ENCODE measurements around the gene STXBP5L. TPM values are rescaled to one million over a fixed set of nuclear protein-coding genes. Genes with fewer than 3 reads are reported as not detected.

The STXBP5L gene
- total RNA-seq, 3 donors from 2014 or later, result 0.34 to 7.3 (median 0.61) TPM

DNA sequence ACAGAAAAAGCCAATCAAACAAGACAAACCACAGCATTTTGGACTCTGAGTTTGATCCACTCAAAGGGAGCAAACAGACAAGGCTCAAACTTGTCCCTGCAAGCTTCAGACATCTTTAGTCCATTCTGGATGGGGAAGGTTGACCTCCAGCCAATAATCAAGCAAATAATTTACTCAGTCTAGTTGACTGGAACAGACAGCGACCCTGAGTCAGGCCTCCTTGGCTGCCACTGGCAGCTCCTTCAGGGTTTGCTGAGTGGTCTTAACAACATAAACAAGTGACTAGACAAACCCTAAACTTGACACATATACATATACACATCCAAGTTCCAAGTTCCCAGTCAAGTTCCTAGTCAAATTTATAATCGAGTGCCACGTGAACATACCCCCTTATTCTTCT lies 323.9 kb downstream of the STXBP5L start:
- TF ChIP-seq, protein P1, sequence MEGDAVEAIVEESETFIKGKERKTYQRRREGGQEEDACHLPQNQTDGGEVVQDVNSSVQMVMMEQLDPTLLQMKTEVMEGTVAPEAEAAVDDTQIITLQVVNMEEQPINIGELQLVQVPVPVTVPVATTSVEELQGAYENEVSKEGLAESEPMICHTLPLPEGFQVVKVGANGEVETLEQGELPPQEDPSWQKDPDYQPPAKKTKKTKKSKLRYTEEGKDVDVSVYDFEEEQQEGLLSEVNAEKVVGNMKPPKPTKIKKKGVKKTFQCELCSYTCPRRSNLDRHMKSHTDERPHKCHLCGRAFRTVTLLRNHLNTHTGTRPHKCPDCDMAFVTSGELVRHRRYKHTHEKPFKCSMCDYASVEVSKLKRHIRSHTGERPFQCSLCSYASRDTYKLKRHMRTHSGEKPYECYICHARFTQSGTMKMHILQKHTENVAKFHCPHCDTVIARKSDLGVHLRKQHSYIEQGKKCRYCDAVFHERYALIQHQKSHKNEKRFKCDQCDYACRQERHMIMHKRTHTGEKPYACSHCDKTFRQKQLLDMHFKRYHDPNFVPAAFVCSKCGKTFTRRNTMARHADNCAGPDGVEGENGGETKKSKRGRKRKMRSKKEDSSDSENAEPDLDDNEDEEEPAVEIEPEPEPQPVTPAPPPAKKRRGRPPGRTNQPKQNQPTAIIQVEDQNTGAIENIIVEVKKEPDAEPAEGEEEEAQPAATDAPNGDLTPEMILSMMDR (IDR thresholded peaks at IDR 0.05), result no peak
- ATAC-seq (no peak), DNase-seq (no peak)
- Histone ChIP-seq H3K9me3 (no peaks in the 10 kb centered on the region), H3K36me3 (ENCODE audit: low read depth) (no peaks in the 10 kb centered on the region), H3K4me3 (no peak overlapping the region), H3K4me1 (ENCODE audit: low read depth) (no peaks in the 10 kb centered on the region)
- intact Hi-C loops (cut with DNase I, micrococcal nuclease), result no loop called here

DNA sequence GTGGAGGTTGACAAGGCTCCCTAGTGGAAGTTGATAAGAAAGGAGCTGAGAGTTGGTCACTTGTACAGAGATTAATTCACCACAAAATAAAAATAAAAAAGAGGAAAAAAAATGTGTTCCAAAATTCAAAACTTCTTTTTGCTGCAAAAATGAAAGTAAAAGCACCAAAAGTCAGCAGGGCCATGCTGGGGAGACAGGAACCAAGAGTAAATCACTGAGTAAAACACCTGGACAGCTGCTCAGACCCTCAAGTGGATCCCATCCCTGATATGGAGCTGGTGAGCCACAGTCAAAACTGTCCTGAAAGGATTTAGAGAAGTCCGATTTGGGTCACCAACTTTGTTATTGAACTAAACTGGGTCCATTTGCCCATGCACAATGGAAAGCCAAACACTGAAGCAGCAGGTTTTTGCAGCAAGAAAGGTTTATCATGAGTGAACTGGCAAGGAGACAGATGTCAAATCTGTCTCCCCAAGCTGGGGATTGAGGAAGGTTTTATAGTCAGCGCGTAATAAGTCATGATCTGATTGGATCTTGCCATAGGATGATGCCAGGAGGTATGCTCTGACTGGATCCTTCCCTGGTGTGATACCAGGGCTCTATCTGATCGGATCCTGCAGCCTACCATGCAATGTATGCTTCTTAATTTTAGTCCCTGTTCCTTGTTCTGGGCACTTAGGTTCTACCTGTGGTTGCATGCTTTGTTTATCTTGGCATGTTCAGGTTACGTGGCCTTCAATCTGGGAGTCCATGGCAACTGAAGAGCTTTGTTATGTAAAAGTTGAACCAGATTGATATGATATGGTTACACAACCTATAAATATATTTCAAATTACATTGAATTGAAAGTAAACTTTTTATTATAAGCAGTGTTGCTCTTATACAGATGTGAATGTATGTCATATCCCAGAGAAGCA lies 324.6 kb downstream of the STXBP5L start:
- DNase-seq, result no peak
- no peak overlapping the region for H3K4me3 ChIP-seq
- TF ChIP-seq, protein P1 (IDR thresholded peaks at IDR 0.05), result no peak
- no peak for ATAC-seq
- no peaks in the 10 kb centered on the region for H3K36me3 ChIP-seq (ENCODE audit: low read depth)
- no peaks in the 10 kb centered on the region for H3K9me3 ChIP-seq
- H3K4me1 ChIP-seq (ENCODE audit: low read depth), result no peaks in the 10 kb centered on the region
- intact Hi-C loops (cut with DNase I, micrococcal nuclease), result no loop called here

DNA sequence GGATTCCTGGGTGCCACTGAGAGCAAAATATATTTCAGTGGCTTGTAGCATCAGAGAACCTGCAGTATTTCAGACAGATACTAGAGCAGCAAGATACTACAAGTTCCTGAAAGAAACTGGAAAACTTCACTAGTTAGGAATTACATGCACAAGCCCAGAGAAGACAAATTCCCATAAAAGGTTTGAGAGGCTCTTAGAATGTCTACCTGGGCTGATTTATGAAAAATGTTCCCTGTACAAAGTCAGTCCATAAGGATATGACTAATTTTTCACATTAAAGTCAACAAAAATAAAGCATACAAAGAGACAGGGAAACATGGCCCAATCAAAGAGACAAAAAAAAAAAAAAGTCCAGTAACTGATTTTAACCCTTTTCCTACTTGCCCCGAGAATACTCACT lies 335.2 kb downstream of the STXBP5L start:
- Histone ChIP-seq H3K36me3 (ENCODE audit: low read depth) (no peaks in the 10 kb centered on the region), H3K4me1 (ENCODE audit: low read depth) (no peaks in the 10 kb centered on the region), H3K9me3 (no peaks in the 10 kb centered on the region), H3K4me3 (no peak overlapping the region)
- TF ChIP-seq, protein P1 (IDR thresholded peaks at IDR 0.05), result no peak
- no peak for ATAC-seq
- intact Hi-C loops (cut with DNase I, micrococcal nuclease), result no loop called here
- no peak for DNase-seq

DNA sequence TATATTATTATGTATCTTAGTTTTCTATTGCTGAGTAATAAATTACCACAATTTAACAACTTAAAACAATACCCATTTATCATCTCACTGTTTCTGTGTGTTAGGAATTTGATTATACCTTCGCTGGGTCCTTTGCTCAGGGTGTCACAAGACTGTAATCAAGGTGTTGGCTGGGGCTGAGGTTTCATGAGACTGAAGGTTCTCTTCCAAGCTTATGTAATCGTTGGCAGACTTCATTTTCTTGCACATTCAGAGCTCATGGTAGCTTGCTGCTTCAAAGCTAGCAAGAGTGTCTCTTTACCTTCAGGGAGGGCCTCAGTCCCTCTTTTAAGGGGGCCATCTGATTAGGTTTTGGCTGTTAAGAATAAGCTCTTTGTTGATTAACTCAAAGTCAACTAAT lies 344.7 kb downstream of the STXBP5L start:
- Histone ChIP-seq H3K4me3 (no peak overlapping the region), H3K4me1 (ENCODE audit: low read depth) (no peaks in the 10 kb centered on the region), H3K9me3 (no peaks in the 10 kb centered on the region), H3K36me3 (ENCODE audit: low read depth) (no peaks in the 10 kb centered on the region)
- intact Hi-C loops (cut with DNase I, micrococcal nuclease), result no loop called here
- TF ChIP-seq, protein P1 (IDR thresholded peaks at IDR 0.05), result no peak
- DNase-seq, result no peak
- no peak for ATAC-seq

DNA sequence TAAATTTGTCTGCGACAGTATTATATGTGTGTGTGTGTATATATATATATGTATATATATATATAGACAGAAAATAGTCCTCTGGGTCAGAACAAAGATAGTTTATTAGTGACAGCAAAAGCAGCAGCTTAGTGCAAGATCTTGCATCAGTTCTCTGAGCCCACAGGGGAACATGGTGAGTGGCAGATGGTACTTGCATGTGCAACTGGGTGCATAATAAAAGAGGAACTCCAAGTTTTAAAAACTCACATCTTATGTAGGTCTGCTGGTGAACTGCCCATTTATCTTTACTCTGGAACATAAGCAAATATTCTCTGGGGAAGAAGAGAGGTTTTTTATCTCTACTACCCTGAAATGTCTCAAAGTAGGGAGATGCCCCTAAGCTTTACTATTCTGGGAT lies 361.4 kb downstream of the STXBP5L start:
- TF ChIP-seq, protein P1 (IDR thresholded peaks at IDR 0.05), result no peak
- Histone ChIP-seq H3K36me3 (ENCODE audit: low read depth) (no peaks in the 10 kb centered on the region), H3K4me1 (ENCODE audit: low read depth) (no peaks in the 10 kb centered on the region), H3K4me3 (no peak overlapping the region), H3K9me3 (no peaks in the 10 kb centered on the region)
- intact Hi-C loops (cut with DNase I, micrococcal nuclease), result no loop called here
- ATAC-seq (no peak), DNase-seq (no peak)

Data from mucosa of descending colon (tissue), 3 donors.